Endothelial cell of umbilical vein (primary cell): ENCODE results near the gene ADAM8.

Experiments used
- CTCF ChIP-seq, 2 donors: IDR thresholded peaks; 1 replicate in 1 of 2; 2 replicates in 1 of 2; pipeline ENCODE4 v1.5.1; 2011; ENCODE audit warnings: low read length in 2 of 2, mild to moderate bottlenecking in 2 of 2, moderate library complexity in 2 of 2, control low read depth in 1 of 2, inconsistent platforms in 1 of 2, low read depth in 1 of 2; ENCODE audit not compliant: insufficient read depth in 1 of 2; ENCODE audit errors: extremely low read depth in 1 of 2
- MAX ChIP-seq: IDR thresholded peaks from 2 replicates; pipeline ENCODE4 v1.6.1; 2011; ENCODE audit not compliant: insufficient read depth, insufficient read length
- POLR2A ChIP-seq: IDR thresholded peaks from 2 replicates; pipeline ENCODE4 v1.6.1; 2012; ENCODE audit warnings: low read depth, mild to moderate bottlenecking, control low read depth, low read length

GRCh38 chr10:133276100-133276434 lies 601 bp downstream of the ADAM8 start:
- TF ChIP-seq POLR2A (no peak), CTCF (IDR thresholded peaks at IDR 0.05; ENCODE audit: extremely low read depth in 1 of 2, insufficient read depth in 1 of 2, low read depth in 1 of 2, low read length in 2 of 2) (no peak), MAX (no peak)
